HG03045 (cell line): ENCODE measurements around the gene AGO4.
"Not testable (repeated sequence)": the region's sequence is repeated elsewhere in the genome, so short reads cannot be mapped to it uniquely, and the experiment has no call there.

Experiments used
- ATAC-seq: cut with Tn5 transposase; IDR thresholded peaks from one replicate; pipeline ENCODE4 v1.9.1; 2021; ENCODE audit warnings: mild to moderate bottlenecking, moderate library complexity; ENCODE audit not compliant: unreplicated experiment

The AGO4 gene

DNA sequence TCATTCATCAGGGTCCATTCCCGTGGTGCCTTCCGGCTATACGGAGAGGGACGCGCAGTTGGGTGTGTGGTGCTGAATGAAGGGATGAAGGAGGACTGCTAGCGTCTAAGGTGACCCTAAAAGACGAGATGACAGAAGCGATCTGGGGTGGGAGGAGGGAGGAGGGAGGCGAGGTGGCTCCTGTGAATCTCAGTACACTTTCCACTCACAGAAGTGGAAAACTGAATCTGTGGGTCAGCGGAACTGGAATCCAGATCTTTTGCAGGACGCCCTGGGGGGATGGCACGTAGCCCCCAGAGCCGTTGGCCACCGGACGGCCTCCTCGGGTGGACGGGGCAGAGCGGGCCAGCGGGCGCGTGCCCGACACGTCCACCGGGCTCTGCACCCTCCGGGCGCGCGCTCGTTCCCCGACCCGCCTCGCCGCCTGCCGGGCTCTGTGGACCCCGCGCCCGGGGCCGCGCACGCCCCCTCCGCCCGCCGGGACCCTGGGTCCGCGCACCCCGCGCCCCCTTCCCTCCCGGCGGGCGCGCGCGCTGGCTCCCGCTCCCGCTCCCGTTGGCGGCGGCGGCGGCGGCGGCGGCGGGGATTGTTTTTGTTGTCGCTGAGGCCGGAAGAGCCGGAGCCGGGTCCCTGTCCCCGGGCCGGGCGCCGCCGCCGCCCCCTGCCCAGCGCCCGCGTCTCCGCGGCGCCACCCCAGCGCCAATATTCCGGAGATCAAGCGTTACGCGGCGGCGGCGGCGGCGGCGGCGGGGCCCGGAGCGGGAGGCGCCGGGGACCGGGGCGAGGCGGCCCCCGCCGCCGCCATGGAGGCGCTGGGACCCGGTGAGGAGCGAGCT, at the start of gene AGO4:
AGO4 (plus strand) TSS at position 403 of the 836 bp plus-strand sequence; CDS start at position 804, 401 bp downstream.
- ATAC-seq = peak; percentile 49

DNA sequence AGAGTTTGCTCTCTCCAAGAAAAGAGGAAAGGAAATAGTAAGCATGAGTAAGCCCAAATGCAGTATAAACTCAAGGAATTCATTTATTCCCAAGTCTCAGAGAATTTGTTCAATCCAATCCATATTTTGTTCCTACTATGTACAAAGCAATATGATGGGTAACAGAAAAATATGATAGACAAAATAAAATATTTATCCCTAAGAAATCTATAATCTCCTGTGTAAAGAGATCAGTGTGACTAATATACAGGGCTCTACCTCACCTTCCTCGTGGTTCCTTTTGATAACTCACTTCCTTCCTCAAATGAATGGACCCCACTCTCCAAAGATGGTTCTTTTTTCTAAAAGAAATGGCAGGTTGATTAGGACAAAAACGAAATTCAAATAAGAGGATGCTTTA, 45.7 kb upstream of the AGO4 start:
- no peak for ATAC-seq

DNA sequence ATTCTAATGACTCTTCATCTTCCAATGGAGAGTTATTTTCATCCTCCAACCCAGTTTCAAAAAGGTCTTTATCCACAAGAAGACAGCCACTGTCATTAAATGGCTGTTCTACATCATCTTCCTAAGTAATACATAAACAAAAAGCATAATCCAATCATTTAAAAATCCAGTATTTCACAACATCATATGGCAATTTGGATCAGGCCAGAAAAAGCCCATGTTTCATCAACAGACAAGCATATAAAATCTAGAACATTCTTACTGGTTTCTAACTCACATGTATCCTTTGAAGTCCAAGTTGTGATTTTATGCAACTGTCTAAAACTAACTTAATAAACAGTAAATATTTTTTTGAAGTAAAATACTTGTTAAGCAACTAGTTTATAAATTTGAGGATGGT, 44.6 kb upstream of the AGO4 start:
- ATAC-seq = no peak

DNA sequence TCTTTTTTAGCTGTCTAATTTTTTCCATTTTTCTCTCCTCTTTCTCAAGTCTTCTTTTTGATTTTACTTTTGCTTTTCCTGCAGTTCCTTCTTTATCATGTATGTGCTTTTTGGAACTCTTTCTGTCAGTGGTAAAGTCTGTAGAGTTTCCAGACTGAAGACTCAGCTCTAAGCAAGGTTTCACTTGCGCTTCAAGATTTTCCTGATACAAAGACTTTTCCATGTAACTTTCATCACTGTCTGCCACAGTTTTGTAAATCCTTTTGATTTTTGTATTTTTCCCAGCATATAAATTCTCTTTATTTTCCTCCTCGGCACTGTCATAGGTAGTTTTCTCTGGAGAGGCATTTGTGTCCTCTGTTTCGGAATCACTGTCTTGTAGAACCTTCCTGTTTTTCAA, 43.5 kb upstream of the AGO4 start:
- no peak for ATAC-seq

DNA sequence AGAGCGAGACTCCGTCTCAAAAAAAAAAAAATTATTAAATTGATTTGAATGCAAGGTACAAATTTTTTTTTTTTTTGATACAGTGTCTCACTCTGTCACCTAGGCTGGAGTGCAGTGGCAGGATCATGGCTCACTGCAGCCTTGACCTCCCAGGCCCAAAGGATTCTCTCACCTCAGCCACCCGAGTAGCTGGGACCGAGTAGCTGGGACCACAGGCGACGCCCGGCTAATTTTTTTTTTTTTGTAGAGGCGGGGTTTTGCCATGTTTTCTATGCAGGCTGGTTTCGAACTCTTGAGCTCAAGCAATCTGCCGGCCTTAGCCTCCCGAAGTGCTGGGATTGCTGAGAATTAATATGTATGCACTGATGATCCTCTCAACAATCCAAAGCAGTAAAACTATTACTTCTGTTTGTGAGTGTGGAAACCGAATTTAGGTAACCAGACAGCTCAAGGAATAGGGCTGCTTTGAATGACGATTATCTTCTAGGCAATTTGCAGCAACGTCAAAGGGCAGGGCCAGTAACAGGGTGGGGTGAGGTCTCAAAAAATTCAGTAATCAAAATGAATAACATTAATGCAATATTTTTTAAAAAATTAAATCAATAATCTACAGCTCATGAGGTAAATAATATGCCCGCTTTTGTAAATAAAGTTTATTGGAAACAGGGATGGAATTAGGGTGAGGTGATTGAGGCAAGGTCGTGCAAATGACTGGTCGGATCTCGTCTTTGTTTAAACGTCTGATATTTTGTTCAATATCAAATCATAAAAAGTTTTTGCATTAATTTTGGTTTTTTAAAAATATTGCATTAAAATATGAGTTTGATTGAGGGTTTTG, 39.2 kb upstream of the AGO4 start:
- no peak for ATAC-seq

DNA sequence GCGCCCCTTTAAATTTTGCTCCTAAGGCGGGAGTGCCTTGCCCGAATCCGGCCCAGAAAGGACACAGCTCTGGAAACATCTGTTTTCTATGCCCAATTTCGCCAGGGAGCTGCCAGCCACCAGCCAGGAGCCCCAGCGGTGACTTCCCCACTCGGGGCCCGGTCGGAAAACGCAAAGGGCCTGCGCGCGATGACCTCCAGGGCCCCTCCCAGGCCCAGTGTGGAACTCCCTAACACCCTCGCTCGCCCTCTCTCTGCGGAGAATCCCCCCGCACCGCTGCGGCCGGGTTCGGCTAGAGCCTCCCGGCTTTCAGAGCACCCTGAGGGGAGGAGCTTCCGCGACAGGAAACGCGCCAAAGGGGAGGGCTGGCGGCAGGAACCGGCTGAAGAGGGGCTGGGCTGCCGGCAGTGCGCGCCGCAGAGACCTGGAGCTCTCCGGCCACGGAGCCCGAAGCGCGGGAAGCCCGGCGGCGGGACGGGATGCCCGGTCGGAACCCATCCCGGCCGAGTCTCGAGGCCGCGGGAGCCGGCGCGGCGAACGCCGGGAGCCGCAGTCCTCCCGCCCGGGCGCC, 38.5 kb upstream of the AGO4 start:
- ATAC-seq = peak; percentile 82

DNA sequence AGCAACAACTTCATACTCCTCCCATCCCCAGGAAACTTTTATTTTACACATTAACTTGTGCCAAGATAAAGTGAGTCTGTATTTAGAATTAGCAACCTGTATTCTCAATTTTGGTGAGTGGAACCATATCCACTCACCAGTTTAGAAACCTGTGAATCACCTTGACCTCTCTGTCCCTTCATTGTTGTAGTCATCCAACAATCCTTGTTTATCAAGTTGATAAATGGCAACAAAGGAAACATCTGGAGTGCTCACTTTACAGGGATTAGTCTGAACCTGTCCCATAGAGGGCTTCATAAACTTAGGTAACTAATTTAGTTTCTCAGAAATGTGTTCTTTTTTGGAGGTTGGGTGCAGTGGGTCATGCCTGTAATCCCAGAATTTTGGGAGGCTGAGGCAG, 34.1 kb upstream of the AGO4 start:
- ATAC-seq = no peak

DNA sequence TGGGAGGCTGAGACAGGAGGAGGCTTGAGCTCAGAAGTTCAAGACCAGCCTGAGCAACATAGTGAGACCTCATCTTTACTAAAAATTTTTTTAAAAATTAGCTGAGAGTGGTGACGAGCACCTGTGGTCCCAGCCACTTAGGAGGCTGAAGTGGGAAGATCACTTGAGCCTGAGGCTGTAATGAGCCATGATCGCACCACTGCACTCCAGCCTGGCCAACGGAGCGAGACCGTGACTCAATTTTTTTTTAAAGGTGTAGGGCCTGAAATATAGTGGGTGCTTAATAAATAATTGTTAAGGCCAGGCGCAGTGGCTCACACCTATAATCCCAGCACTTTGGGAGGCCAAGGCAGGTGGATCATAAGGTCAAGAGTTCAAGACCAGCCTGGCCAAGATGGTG, 31.6 kb upstream of the AGO4 start:
- not testable (repeated sequence) for ATAC-seq

DNA sequence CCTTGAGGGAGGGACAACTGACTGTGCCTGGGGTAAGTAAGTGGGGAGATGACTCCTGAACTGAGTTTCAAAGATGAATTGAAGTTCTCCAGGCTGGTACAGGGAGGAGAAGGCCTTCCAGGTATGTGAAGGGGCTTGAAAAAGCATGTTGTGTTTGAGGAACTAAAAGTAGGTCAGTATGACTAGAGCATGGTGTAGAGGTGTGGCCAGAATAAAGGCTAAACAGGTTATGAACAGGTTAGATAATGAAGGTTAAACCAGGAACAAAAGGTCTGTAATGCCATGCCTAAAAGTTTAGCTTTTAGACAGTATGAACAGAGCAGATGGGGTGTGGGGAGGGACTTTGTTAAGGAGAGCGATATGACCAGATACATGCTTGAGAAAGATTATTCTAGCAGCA, 30.7 kb upstream of the AGO4 start:
- ATAC-seq = no peak

DNA sequence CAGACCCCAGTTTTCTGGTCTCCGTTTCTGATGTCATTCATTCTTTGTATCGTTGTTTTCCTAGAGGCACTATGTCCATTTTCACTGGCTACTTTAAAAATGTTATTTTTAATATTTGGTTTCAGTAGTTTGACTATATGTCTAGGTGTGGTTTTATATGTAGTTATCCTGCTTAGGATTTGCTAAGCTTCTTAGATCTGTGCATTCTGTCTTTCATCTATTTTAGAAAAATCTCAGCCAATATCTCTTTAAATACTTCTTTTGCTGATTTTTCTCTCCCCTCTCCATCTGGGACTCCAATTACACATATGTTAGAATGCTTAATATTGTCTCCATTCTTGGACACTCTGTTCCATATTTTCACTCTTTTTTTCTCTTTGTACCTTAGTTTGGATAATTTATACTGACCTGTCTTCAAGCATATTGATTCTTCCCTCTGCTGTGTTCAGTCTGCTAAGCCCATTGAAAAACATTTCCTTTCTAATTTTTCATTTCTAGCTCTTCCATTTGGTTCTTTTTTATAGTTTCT, 24.7 kb upstream of the AGO4 start:
- no peak for ATAC-seq

DNA sequence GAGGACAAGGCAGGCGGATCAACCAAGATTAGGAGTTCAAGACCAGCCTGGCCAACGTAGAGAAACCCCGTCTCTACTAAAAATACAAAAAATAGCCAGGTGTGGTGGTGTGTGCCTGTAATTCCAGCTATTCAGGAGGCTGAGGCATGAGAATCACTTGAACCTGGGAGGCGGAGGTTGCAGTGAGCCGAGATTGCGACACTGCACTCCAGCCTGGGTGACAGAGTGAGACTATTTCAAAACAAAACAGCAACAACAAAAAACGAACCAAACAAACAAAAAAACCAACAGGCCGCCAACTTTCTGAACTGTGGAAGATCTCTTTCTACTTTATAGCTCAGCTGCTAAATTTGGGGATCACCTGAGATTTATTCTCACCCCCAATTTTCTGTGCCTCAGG, 23.5 kb upstream of the AGO4 start:
- ATAC-seq = not testable (repeated sequence)

DNA sequence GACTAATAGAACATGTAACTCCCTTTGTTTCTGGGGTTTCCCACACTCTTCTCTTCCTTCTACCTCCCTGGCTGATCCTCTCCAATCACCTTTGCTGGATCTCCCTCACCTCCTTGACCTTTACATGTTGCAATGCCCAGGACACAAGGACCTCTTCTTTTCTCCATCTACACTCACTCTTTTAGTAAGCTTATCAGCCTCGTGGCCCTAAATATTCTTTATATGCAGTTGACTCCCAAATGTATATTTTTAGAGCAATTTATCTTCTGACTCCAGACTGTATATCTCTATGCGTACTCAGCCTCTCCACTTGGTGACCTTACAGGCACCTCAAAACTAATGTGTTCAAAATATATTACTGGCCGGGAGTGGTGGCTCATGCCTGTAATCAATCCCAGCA, 19.7 kb upstream of the AGO4 start:
- no peak for ATAC-seq

DNA sequence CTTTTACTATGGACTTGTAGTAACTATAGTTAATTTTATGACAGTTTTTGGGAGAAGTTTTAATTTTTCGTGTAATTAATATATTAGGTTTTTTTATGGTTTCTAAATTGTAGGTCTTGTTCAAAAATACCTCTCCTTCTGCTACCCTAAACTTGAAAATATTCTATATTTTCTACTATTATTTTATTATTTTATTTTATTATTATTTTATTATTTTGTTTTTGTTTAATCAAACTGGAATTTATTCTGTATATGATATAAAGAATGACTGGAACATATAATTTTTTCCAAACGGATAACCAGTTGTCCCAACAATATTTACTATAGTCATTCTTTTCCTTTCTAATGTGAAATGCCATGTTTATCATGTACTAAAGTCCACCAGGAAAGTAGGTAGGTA, 17.1 kb upstream of the AGO4 start:
- ATAC-seq = no peak

DNA sequence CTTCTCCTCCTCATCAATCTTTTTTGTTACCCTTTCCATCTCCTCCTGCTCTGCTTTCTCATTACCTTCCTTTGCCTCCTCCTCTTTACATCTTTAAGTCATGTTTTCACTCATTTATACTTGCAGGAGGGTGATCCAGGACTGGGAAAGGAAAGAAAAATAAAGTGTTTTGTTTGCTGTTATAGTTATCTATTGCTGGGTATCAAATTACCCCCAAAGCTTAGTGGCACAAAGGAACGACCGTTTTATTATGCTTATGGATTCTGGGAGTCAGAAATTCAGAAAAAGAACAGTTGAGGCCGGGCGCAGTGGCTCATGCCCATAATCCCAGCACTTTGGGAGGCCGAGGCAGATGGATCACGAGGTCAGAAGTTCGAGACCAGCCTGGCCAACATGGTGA, 12.5 kb upstream of the AGO4 start:
- no peak for ATAC-seq

DNA sequence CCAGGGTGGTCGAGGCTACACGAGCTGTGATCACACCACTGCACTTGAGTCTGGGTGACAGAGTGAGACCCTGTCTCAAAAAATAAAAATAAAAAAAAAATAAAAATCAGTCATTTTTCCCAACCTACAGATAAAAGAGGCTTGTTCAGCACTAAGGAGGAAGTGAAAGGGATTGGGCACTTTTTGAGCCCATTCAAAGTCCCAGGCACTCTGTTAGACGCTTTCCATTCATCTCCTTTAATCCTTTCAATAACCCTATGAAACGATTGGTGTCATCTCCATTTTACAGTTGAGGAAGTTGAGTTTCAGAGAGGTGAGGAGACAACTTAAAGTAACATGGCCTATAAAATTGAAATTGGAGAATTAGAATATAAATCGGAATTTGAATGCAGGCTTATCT, 10.4 kb upstream of the AGO4 start:
- ATAC-seq = no peak

DNA sequence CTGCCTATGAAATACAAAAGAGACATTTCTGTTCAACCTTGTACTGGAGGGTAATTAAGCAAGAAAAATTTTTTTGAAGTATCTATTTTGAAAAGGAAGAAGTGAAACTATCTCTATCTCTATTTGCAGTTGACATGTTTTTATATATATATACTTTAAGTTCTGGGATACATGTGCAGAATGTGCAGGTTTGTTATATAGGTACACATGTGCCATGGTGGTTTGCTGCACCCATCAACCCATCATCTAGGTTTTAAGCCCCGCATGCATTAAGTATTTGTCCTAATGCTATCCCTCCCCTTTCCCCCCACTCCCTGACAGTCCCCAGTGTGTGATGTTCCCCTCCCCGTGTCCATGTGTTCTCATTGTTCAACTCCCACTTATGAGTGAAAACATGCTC, 9.8 kb upstream of the AGO4 start:
- not testable (repeated sequence) for ATAC-seq

DNA sequence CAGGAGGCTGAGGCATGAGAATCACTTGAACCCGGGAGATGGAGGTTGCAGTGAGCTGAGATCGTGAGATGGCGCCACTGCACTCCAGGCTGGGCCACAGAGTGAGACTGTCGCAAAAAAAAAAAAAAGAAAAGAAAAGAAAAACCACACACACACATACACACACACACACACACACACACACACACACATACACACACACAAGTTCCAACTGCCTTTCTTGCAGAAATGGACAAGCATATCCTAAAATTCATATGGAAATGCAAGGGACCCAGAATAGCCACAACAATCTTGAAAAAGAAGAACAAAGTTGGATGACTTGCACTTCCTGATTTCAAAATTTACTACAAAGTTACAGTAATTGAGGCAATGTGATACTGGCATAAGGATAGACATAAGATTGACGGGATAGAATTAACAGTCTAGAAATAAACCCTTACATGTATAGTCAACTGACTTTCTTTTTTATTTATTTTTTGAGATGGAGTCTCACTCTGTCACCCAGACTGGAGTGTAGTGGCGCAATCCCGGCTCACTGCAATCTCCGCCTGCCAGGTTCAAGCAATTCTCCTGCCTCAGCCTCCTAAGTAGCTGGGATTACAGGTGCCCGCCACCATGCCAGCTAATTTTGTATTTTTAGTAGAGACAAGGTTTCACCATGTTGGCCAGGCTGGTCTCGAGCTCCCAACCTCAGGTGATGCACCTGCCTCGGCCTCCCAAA, 7.5 kb upstream of the AGO4 start:
- ATAC-seq = not testable (repeated sequence)

DNA sequence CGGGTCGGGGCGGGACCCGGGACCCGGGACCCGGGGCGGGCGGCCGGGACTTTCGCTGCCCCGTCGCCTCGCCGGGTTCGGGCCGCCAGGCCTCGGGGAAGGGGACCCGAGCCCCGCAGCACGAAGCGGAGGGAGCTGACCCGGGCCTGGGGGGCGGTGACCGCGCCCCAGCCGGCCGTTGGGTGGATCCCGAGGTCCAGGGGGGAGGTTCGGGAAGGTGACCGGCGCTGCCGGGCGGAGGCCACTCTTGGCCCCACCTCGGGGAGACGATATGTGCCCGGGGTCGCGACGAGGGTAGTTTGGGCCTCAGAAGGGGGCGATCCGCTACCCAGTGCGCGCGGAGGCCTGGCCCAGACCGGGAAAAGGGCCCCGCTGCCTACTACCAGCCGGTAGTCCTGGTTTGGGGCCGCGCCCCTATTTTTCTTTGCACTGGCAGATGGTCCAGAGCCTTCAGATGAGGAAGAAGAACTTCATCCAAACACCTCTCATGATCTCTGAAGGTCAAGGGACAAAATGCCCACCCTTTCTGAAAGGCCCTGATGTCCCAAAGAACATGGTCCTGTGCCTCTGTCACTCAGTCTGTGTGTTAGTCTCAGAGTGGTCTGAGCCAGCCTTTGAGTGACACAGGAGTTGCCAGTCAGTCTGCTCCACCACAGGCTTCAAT, 766 bp downstream of the AGO4 start:
- peak; percentile 43 for ATAC-seq

DNA sequence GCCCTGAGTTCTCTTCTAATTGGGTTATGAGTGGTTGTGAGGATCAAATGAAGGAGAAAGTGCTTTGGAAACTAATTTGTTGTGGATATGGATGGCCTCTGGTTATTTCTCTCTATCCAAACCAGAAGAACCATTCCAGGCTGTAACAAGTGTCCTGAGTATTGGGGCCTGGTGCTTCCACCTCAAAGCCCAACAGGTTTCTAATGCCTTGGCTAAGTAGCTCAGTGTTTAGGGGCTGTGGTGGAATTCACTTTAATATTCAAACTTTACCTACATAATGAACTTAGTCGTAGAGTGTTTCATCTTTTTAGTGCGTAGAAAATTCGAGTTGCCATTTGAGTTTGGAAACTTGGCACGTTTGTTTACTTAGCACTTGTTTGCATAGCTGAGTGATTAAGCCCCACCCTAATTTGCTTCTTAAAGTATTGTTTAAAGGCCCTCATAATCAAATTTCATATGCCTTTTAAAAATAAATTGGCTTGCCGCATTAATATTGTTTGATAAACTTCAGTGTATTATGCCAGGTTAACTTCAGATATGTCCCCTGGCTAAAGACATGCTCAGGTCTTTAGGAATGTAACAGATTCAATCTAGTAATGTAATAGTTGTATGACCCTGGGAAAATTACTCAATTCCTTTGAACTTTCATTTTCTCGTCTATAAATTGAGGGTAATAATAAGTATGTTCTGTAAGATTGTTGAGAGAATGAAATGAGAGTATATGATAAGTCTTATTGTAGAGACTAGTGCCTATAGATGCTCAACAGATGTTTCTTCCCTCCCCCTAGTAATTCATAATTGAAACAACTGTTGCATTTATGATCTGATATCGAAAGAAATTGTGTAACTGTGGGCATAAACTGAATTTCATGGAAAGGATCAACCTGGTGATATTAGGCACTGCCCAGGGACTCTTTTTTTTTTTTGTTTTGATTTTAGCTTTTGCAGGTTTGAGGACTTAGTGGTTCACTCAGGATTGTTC, 1.6 kb downstream of the AGO4 start:
- no peak for ATAC-seq
